GM19455 (cell line): ENCODE data around the gene SEC14L5.

Source experiments
- ATAC-seq: cut with Tn5 transposase; IDR thresholded peaks from one replicate; pipeline ENCODE4 v1.9.1; 2021; ENCODE audit not compliant: unreplicated experiment

Gene SEC14L5

DNA sequence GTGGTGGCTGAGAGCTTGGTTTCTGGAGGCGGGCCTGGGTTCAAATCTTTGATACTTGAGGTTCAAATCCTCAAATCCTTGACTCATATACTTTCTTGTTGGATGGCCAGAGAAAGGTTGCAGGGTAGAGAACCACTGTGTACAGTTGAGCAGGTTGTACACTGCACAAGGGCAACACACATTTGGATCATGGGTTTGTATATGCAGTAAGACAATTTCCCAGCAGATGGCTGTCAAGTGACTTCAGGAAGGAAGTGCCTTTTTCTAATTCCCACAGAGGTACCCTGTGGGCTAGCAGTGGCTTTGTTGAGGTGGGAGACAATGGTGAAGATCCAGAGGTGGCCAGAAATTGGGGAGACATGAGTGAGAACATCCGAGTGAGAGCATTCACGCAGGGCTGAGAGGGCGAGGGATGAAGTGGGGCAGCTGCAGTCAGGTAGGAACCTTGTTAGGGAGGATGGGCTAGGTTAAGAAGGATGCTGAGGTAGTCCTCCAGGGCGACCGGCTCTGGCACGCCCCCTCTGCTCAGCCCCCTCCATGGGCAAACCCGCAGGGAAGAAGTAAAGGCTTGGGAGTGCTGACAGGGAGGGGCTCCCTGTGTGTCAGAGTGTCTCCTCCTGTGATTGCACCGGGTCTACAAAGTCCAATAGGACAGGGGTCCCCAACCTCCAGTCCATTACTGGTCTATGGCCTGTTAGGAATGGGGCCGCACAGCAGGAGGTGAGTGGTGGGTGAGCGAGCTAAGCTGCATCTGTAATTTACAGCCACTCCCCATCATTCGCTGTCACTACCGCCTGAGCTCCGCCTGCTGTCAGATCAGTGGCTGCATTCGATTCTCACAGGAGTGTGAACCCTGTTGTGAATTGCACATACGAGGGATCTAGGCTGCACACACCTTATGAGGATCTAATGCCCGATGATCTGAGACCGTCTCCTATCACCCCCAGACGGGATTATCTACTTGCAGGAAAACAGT, 104.9 kb downstream of the SEC14L5 start:
- no peak for ATAC-seq

DNA sequence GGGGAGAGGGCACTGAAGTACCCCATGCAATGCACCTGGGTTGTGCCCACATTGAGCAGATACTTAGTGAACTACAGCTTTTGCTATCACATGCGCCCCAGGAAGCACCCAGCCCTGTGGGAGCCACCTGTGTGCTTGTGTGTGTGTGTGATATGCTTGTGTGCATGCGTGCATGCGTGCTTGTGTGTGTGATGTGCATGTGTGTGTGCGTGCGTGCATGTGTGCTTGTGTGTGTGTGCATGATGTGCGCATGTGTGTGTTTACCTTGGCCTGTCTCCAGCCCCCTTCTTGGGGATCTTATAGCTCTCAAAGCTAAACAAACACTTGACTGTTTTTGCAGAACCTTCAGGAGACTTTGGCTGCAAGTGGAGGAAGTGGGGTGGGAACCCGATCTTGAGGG, 106.8 kb downstream of the SEC14L5 start:
- no peak for ATAC-seq

DNA sequence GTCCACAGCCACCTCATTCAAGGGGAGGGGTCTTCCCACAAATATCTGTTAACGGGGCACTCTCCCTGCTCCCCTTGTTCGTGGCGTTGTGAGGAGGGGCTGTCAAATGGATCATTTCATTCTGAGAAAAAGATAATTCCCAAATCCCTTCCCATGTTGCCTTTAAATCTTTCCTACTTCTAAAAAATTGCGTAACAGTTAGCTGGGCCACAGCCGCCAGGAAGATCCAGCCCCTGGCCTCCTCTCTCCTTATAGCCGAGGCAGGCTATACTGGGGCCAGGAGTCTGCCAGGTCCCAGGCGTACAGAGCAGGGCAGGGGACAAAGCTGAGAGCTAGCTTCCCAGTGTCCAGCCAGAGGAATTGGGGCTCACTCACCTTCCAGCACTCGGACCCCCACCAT, 107.2 kb downstream of the SEC14L5 start:
- ATAC-seq, result no peak

DNA sequence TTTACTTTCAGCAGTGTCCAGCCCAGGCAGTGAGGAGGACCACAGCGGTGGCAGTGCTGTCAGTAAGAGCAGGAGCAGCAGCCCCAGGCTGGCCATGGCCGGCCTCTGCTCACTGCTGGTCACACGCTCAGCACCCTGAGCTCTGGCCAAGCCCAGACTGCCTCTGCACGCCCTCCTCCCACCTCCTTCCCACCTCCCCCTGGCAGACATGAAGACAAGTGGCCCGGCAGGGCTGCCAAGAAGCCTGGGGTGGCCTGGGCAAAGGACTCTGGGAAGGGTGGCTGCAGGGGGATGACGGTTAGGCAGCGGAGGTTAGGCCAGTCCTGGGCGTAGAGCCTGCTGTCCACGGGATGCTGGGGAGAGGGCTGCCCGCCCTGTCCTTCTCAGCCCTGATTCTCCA, 107.7 kb downstream of the SEC14L5 start, which contains the start of gene C16orf89:
Gene C16orf89 (minus strand): TSS at position 144 of the 400 bp plus-strand sequence. CDS start 48 bp downstream, at position 96.
- no peak for ATAC-seq

DNA sequence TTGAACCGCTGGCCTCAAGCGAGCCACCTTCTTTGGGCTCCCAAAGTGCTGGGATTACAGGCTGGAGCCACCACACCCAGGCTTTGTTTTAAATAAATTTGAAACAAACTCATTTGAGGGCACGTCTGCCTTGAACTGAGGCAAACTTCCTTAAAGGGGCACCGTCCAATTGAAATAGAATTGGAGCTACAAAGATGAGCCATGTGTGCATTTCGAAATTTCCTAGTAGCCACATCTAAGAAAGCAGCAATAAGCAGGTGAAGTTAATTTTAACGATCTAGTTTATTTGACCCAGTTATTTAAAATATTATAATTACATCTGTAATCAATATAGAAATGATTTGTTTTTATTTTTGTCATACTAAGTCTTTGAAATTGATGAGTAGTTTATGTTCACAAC, 108.4 kb downstream of the SEC14L5 start:
- ATAC-seq, result no peak
